CD14-positive monocyte (primary cell): ENCODE results near the gene SLITRK4. TPM values are rescaled to one million over a fixed set of nuclear protein-coding genes. Genes with fewer than 3 reads are reported as not detected.

Experiments used
- DNase-seq, 3 donors: peaks; one replicate each; pipeline ENCODE4 v3.0.0-alpha.2; 2011 to 2022
- H2AFZ ChIP-seq: 2 replicates; pipeline ENCODE4 v1.6.0; 2012; ENCODE audit warnings: mild to moderate bottlenecking, low read depth, low read length, inconsistent platforms; ENCODE audit not compliant: insufficient read depth, poor library complexity, severe bottlenecking
- H3K27ac ChIP-seq, 2 donors: 1 replicate in 1 of 2; 2 replicates in 1 of 2; pipeline ENCODE4 v1.5.1; 2012 to 2013; ENCODE audit warnings: low read length in 2 of 2, control low read depth in 1 of 2, inconsistent platforms in 1 of 2, low read depth in 1 of 2, mild to moderate bottlenecking in 1 of 2
- H3K27me3 ChIP-seq, 2 donors: one replicate each; pipeline versions ENCODE4 v1.6.0 to v1.6.1; 2011 to 2013; ENCODE audit warnings: low read length in 2 of 2; ENCODE audit not compliant: control insufficient read depth in 2 of 2, insufficient read depth in 2 of 2
- H3K36me3 ChIP-seq, 2 donors: replicated peaks in 1 of 2; 1 replicate in 1 of 2; 2 replicates in 1 of 2; pipeline versions ENCODE4 v1.5.1 to v1.6.1; 2012 to 2013; ENCODE audit warnings: low read length in 2 of 2, control low read depth in 1 of 2, inconsistent platforms in 1 of 2, mild to moderate bottlenecking in 1 of 2; ENCODE audit not compliant: insufficient read depth in 2 of 2, control insufficient read depth in 1 of 2
- H3K4me1 ChIP-seq, 2 donors: 1 replicate in 1 of 2; 2 replicates in 1 of 2; pipeline versions ENCODE4 v1.5.1 to v1.6.1; 2012 to 2013; ENCODE audit warnings: low read length in 2 of 2, control low read depth in 1 of 2, inconsistent platforms in 1 of 2, mild to moderate bottlenecking in 1 of 2, moderate library complexity in 1 of 2; ENCODE audit not compliant: insufficient read depth in 2 of 2, control insufficient read depth in 1 of 2
- H3K4me2 ChIP-seq: replicated peaks from 2 replicates; pipeline ENCODE3; 2012; ENCODE audit warnings: low read length, moderate library complexity, mild to moderate bottlenecking; ENCODE audit not compliant: poor library complexity, severe bottlenecking; ENCODE audit errors: extremely low read depth
- H3K4me3 ChIP-seq, 3 experiments: fragments of 200-600 bp in 1 of 3; sonication (generic) in 1 of 3; replicated peaks in 1 of 3; 1 replicate in 2 of 3; 2 replicates in 1 of 3; pipeline ENCODE4 v1.5.1; 2011 to 2013; ENCODE audit warnings: low read length in 3 of 3, mild to moderate bottlenecking in 3 of 3, control low read depth in 2 of 3, low read depth in 2 of 3, inconsistent platforms in 1 of 3, moderate library complexity in 1 of 3
- H3K79me2 ChIP-seq: 2 replicates; pipeline ENCODE4 v1.6.0; 2012; ENCODE audit warnings: mild to moderate bottlenecking, control low read depth, inconsistent platforms, low read length, moderate library complexity; ENCODE audit not compliant: insufficient read depth
- H3K9ac ChIP-seq: 2 replicates; pipeline ENCODE4 v1.6.0; 2017; ENCODE audit warnings: low read length, mild to moderate bottlenecking; ENCODE audit not compliant: insufficient read depth, poor library complexity, severe bottlenecking
- H3K9me3 ChIP-seq, 2 donors: replicated peaks in 1 of 2; 1 replicate in 1 of 2; 2 replicates in 1 of 2; pipeline versions ENCODE4 v1.5.1 to v1.6.1; 2012 to 2013; ENCODE audit warnings: low read length in 2 of 2, control low read depth in 1 of 2; ENCODE audit not compliant: control insufficient read depth in 1 of 2, insufficient read depth in 1 of 2
- H4K20me1 ChIP-seq: 2 replicates; pipeline ENCODE4 v1.6.0; 2012; ENCODE audit warnings: mild to moderate bottlenecking, low read length, control low read depth, moderate library complexity; ENCODE audit not compliant: insufficient read depth
- H3K27ac Mint-ChIP-seq, 7 donors: one replicate each; pipeline ENCODE4 v1.8.0; 2020; ENCODE audit warnings: mild to moderate bottlenecking in 7 of 7, mixed read lengths in 7 of 7, moderate library complexity in 6 of 7, inconsistent platforms in 2 of 7
- H3K27me3 Mint-ChIP-seq, 3 donors: one replicate each; pipeline ENCODE4 v1.8.0; 2021 to 2022; ENCODE audit warnings: low read depth in 3 of 3, mild to moderate bottlenecking in 3 of 3, mixed read lengths in 3 of 3, moderate library complexity in 3 of 3, inconsistent platforms in 1 of 3
- H3K36me3 Mint-ChIP-seq, 2 donors: one replicate each; pipeline ENCODE4 v1.8.0; 2020; ENCODE audit warnings: mixed read lengths in 2 of 2, inconsistent platforms in 1 of 2, mild to moderate bottlenecking in 1 of 2
- H3K4me1 Mint-ChIP-seq: one replicate; pipeline ENCODE4 v1.8.0; 2020; ENCODE audit warnings: mild to moderate bottlenecking, mixed read lengths
- H3K4me3 Mint-ChIP-seq, 2 donors: one replicate each; pipeline ENCODE4 v1.8.0; 2020; ENCODE audit warnings: mild to moderate bottlenecking in 2 of 2, mixed read lengths in 2 of 2, moderate library complexity in 1 of 2
- H3K9me3 Mint-ChIP-seq, 7 donors: one replicate each; pipeline ENCODE4 v1.8.0; 2020 to 2022; ENCODE audit warnings: mixed read lengths in 7 of 7, mild to moderate bottlenecking in 6 of 7, moderate library complexity in 6 of 7, inconsistent platforms in 2 of 7
- CTCF ChIP-seq: fragments of 200-600 bp; IDR thresholded peaks from one replicate; pipeline ENCODE4 v1.8.0; 2022; ENCODE audit warnings: antibody characterized with exemption, mild to moderate bottlenecking
- WGBS: methylation state at CpG from one replicate; pipeline ENCODE4 v1.1.5; 2013; ENCODE audit warnings: missing lambda C conversion rate; ENCODE audit not compliant: insufficient coverage; 5-methylcytosine and 5-hydroxymethylcytosine counted together
- intact Hi-C, 2 donors: fragments of 100-400 bp; cut with micrococcal nuclease; formaldehyde crosslinking; loops; one replicate each; pipeline versions ENCODE4 v1.15.0 to v1.15.1; 2023
- polyA plus RNA-seq, 3 donors: library from polyadenylated mRNA; depleted of rRNA in 1 of 3; unstranded in 2 of 3; stranded (reverse) in 1 of 3; fragments of 300-500 nt in 2 of 3; fragments of >200 nt in 1 of 3; fragmentation: Illumina TruSeq in 2 of 3; gene quantifications; 1 replicate in 2 of 3; 2 replicates in 1 of 3; pipeline ENCODE4 v1.2.3, GENCODE V29; 2012 to 2021

SLITRK4 gene
- polyA plus RNA-seq, 3 donors, result 4.7 to 13.2 (median 11.6) TPM

DNA sequence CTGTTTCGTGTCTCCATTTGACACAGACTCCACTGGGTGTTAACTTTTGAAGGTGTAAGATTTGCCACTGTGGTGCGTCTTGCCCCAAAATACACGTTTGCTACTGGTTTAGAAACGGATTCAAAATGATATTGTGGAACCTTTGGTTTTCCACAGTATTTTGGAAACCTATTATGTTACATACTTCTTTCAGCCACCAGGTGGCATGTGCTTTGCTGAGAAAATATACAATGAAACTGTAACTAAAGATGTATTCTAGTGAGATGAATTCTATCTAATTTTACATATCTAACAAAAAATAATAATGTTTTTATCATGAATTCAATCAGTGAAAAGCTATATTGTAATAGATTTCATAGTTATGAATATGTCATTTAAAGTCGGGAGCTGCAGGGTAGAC is 28.4 kb upstream of the SLITRK4 start:
- H3K9me3 ChIP-seq, result no peaks in the 10 kb centered on the region
- intact Hi-C loops, result no loop called here
- WGBS, result no CpG with 5 or more reads among the region's 5 CpGs
- H3K9me3 Mint-ChIP-seq, result no peaks in the 10 kb centered on the region
- H4K20me1 ChIP-seq, result no peaks in the 10 kb centered on the region
- no peaks in the 10 kb centered on the region for H3K79me2 ChIP-seq
- H3K4me1 ChIP-seq, result no peaks in the 10 kb centered on the region
- H2AFZ ChIP-seq, result no peak overlapping the region
- peak in 1 of 3 donors; percentile 0 for DNase-seq
- peak; percentile 70 for TF ChIP-seq CTCF
- no peak overlapping the region for H3K9ac ChIP-seq
- no peak overlapping the region for H3K4me3 ChIP-seq
- H3K27me3 Mint-ChIP-seq, result no peaks in the 10 kb centered on the region
- no peaks in the 10 kb centered on the region for H3K4me1 Mint-ChIP-seq
- H3K36me3 ChIP-seq, result no peaks in the 10 kb centered on the region
- H3K36me3 Mint-ChIP-seq, result no peaks in the 10 kb centered on the region
- no peak overlapping the region for H3K4me2 ChIP-seq
- no peaks in the 10 kb centered on the region for H3K27me3 ChIP-seq
- H3K27ac ChIP-seq, result no peak overlapping the region
- H3K27ac Mint-ChIP-seq, result no peak overlapping the region
- H3K4me3 Mint-ChIP-seq, result no peak overlapping the region

- H3K79me2 ChIP-seq, result no peaks in the 10 kb centered on the region
- H3K4me1 Mint-ChIP-seq, result no peaks in the 10 kb centered on the region
- H3K4me3 ChIP-seq, result no peak overlapping the region
- no peak overlapping the region for H3K4me2 ChIP-seq
- WGBS, result no CpG with 5 or more reads among the region's 5 CpGs
- TF ChIP-seq CTCF, result no peak
- no peaks in the 10 kb centered on the region for H3K9me3 Mint-ChIP-seq
- no peak overlapping the region for H3K9ac ChIP-seq
- H3K9me3 ChIP-seq, result no peaks in the 10 kb centered on the region
- H3K36me3 ChIP-seq, result no peaks in the 10 kb centered on the region
- no peaks in the 10 kb centered on the region for H3K27me3 ChIP-seq
- no peaks in the 10 kb centered on the region for H3K4me1 ChIP-seq
- H3K27ac ChIP-seq, result no peak overlapping the region
- DNase-seq, result no peak
- H2AFZ ChIP-seq, result no peak overlapping the region
- no peak overlapping the region for H3K27ac Mint-ChIP-seq
- no peaks in the 10 kb centered on the region for H3K27me3 Mint-ChIP-seq
- no peak overlapping the region for H3K4me3 Mint-ChIP-seq
- intact Hi-C loops, result no loop called here
- no peaks in the 10 kb centered on the region for H4K20me1 ChIP-seq
- no peaks in the 10 kb centered on the region for H3K36me3 Mint-ChIP-seq
Measured at GRCh38 chrX:143663755-143664154, 27.9 kb upstream of the SLITRK4 start.
